ENCODE measurements around the gene PLA2G4A.
A peak's percentile ranks its signal among the peaks of the same experiment; 100 is the strongest.

PLA2G4A gene

DNA sequence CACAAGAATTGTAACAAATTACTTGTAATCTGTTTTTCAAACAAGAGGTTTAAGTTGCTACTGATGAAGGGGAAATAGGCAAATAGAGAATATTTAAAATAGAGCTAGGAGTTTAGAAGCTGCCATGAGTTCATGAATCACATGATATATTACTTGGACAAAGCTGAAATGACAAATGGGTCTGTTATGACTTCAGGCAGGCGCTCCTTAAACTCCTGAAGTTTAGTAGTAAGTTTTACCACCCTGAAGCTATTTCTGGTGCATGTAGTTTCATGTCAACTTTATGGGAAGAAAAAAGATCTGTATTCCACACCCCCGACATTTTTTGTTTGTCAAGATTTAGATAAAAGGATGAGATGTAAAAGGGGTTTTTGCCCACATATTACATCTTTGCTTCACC lies 58.5 kb downstream of the PLA2G4A start:
- TF ChIP-seq, protein P1, sequence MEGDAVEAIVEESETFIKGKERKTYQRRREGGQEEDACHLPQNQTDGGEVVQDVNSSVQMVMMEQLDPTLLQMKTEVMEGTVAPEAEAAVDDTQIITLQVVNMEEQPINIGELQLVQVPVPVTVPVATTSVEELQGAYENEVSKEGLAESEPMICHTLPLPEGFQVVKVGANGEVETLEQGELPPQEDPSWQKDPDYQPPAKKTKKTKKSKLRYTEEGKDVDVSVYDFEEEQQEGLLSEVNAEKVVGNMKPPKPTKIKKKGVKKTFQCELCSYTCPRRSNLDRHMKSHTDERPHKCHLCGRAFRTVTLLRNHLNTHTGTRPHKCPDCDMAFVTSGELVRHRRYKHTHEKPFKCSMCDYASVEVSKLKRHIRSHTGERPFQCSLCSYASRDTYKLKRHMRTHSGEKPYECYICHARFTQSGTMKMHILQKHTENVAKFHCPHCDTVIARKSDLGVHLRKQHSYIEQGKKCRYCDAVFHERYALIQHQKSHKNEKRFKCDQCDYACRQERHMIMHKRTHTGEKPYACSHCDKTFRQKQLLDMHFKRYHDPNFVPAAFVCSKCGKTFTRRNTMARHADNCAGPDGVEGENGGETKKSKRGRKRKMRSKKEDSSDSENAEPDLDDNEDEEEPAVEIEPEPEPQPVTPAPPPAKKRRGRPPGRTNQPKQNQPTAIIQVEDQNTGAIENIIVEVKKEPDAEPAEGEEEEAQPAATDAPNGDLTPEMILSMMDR (IDR thresholded peaks at IDR 0.05; ENCODE audit: low read depth, low read length), result no peak
- no peak for DNase-seq (ENCODE audit: low read depth in 2 of 2)
- no peak overlapping the region for H3K4me3 ChIP-seq (replicated peaks in 1 of 2; ENCODE audit: low read depth in 2 of 2, low read length in 2 of 2)

DNA sequence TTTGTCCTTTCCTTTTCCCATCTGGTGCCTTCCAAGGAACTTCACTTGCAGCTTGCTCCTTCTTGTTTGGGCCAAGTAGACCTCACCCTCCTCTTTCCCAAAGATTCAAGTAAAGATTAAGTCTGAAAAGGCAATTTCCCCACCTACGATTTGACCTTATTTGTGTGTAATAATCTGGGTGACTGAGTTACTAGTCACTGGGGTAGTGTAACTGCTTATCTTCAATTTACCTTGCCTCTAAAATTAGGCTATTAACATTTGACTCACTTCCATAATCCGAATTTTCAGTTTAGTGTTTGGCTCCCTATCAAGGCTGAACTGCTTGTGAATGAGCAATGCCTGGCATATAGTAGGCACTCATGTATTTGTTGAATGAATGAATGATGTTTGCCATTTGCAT lies 59.6 kb downstream of the PLA2G4A start:
- no peak overlapping the region for H3K4me3 ChIP-seq (replicated peaks in 1 of 2; ENCODE audit: low read depth in 2 of 2, low read length in 2 of 2)
- DNase-seq (ENCODE audit: low read depth in 2 of 2), result no peak
- TF ChIP-seq, protein P1 (IDR thresholded peaks at IDR 0.05; ENCODE audit: low read depth, low read length), result no peak

DNA sequence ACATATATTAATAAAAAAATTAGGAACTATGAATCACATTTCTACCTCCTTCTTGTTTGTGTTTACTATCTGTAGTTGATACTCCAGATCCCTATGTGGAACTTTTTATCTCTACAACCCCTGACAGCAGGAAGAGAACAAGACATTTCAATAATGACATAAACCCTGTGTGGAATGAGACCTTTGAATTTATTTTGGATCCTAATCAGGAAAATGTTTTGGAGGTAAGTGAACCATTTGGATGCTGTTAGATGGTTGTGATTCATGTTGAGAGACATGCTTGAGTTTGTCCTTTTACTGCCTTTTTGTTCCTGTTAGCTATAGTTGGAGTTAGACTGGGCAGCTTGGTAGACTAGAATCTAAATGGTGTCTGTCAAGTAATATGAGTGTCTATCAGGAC lies 64.2 kb downstream of the PLA2G4A start:
- H3K4me3 ChIP-seq (replicated peaks in 1 of 2; ENCODE audit: low read depth in 2 of 2, low read length in 2 of 2), result no peak overlapping the region
- TF ChIP-seq, protein P1 (IDR thresholded peaks at IDR 0.05; ENCODE audit: low read depth, low read length), result no peak
- DNase-seq (ENCODE audit: low read depth in 2 of 2), result no peak

DNA sequence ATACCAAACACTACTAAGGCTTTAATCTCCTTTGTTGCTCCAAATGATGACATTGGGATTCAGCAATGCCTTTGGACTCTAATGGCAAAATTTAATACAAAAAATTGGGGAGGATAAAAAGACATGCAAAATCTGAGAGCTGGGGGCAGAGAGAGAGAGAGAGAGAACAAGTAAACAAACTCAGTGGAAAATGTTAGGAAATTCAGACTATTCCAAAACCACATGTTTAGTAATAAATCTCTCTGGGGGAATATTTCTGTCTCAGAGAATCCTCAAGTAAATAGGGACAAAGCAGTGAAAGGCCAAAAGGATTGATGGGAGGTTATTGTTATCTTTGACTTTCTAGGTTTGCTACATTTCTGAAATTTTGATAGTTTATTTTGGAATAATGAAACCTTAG lies 65.7 kb downstream of the PLA2G4A start:
- TF ChIP-seq, protein P1 (IDR thresholded peaks at IDR 0.05; ENCODE audit: low read depth, low read length), result no peak
- H3K4me3 ChIP-seq (replicated peaks in 1 of 2; ENCODE audit: low read depth in 2 of 2, low read length in 2 of 2), result no peak overlapping the region
- peak; percentile 35 to 61 for DNase-seq (ENCODE audit: low read depth in 2 of 2)

DNA sequence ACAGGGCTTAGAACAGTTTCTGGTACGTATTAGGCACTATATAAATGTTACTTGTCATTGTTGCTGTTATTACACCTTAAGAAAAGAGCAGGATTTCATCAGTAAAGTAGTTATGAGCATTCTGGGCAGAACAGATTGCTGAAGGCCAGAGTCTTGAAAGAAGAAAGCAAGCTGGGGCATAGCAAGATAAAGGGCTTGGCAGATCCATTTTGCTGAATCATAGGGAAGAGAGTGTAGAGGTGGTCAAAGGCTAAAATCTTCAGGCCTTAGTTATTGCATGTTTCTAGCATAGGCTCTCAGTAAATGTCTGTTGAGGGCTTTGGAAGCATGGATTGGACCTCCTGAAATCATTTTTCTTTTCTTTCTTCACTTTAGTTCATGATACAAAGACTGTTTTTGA lies 67.5 kb downstream of the PLA2G4A start:
- peak; percentile 59 to 72 for DNase-seq (ENCODE audit: low read depth in 2 of 2)
- H3K4me3 ChIP-seq (replicated peaks in 1 of 2; ENCODE audit: low read depth in 2 of 2, low read length in 2 of 2), result no peak overlapping the region
- TF ChIP-seq, protein P1 (IDR thresholded peaks at IDR 0.05; ENCODE audit: low read depth, low read length), result no peak

DNA sequence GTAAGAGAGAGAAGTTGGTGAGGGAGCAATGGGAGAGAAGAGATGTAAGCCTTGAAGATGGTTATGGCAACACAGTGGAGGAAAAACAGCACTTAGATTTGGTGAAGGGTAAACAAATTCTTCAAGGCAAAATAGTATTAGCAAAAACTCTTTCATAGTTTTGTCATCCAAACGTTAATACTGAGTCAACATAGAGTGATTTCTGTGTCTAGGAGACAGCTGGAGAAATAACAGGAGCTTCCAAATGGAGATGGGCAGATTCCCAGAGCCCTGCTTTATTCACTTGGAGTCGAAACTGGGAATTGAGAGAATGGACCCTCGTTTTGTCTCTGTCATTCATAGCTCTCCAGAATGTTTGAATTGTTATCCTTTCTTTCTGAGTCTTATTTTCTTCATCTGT lies 68.3 kb downstream of the PLA2G4A start:
- TF ChIP-seq, protein P1 (IDR thresholded peaks at IDR 0.05; ENCODE audit: low read depth, low read length), result no peak
- no peak overlapping the region for H3K4me3 ChIP-seq (replicated peaks in 1 of 2; ENCODE audit: low read depth in 2 of 2, low read length in 2 of 2)
- peak in 1 of 2 donors; percentile 29 for DNase-seq (ENCODE audit: low read depth in 2 of 2)

DNA sequence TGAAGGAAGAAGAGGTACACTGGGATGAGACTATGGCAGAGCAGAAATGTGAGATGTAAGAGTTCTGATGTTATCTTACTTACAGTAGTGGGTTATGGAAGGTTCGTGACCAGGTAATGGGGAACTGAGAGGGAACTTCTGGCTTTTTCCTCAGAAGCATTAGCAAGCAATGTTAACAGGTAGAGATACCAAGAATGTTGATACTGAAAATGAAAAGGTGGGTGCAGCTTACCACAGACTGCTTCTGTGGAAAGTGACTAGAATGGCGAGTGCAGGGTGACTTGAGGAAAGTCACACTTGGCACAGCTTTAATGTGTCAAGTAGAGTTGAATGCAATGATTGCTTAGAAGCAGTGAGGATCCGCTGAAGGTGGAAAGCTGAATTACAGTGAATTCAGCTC lies 70.8 kb downstream of the PLA2G4A start:
- TF ChIP-seq, protein P1 (IDR thresholded peaks at IDR 0.05; ENCODE audit: low read depth, low read length), result no peak
- DNase-seq (ENCODE audit: low read depth in 2 of 2), result no peak
- H3K4me3 ChIP-seq (replicated peaks in 1 of 2; ENCODE audit: low read depth in 2 of 2, low read length in 2 of 2), result no peak overlapping the region
